HG02852 (cell line): Measurements from ENCODE around the gene CYLD.

Source experiments
- ATAC-seq: cut with Tn5 transposase; IDR thresholded peaks from one replicate; pipeline ENCODE4 v1.9.1; 2021; ENCODE audit warnings: mild to moderate bottlenecking, moderate library complexity; ENCODE audit not compliant: unreplicated experiment

CYLD gene

GRCh38 chr16:50841081-50841886 lies 99.4 kb downstream of the CYLD start:
- ATAC-seq, result no peak

GRCh38 chr16:50842013-50842505 lies 100.2 kb downstream of the CYLD start:
- no peak for ATAC-seq

GRCh38 chr16:50842589-50842988 lies 100.7 kb downstream of the CYLD start:
- ATAC-seq, result no peak

GRCh38 chr16:50844840-50845239 lies 103.0 kb downstream of the CYLD start:
- ATAC-seq, result no peak

- ATAC-seq, result no peak
Observed at GRCh38 chr16:50845296-50845695, 103.4 kb downstream of the CYLD start.

GRCh38 chr16:50846511-50846910 lies 104.6 kb downstream of the CYLD start:
- no peak for ATAC-seq

GRCh38 chr16:50847166-50847565 lies 105.3 kb downstream of the CYLD start:
- ATAC-seq, result no peak

GRCh38 chr16:50848755-50849514 lies 107.0 kb downstream of the CYLD start:
- no peak for ATAC-seq
